K562 (cell line): ENCODE results near the gene B3GAT3. TPM values are rescaled to one million over a fixed set of nuclear protein-coding genes. Genes with fewer than 3 reads are reported as not detected.

Experiments used
- AFF1 ChIP-seq, 2 experiments: fragments of 450-650 bp; IDR thresholded peaks; 2 replicates each; pipeline ENCODE4 v1.6.1; 2018; ENCODE audit warnings: mild to moderate bottlenecking in 2 of 2, low read depth in 1 of 2; ENCODE audit not compliant: partially characterized antibody in 2 of 2
- ATF6 ChIP-seq: sonication (generic); formaldehyde crosslinking; IDR thresholded peaks from 2 replicates; pipeline ENCODE4 v1.4.0; 2020; ENCODE audit warnings: mild to moderate bottlenecking, missing genetic modification reagents
- EZH2 ChIP-seq: IDR thresholded peaks from 2 replicates; pipeline ENCODE4 v1.6.1; 2012; ENCODE audit warnings: low read depth, mild to moderate bottlenecking, inconsistent platforms, low read length, borderline replicate concordance
- FOXP1 ChIP-seq: sonication (generic); formaldehyde crosslinking; IDR thresholded peaks from 2 replicates; pipeline ENCODE4 v1.8.0; 2022; ENCODE audit warnings: mild to moderate bottlenecking, missing genetic modification reagents
- GABPB2 ChIP-seq: fragments of 250-450 bp; sonication (Bioruptor Pico); conservative IDR thresholded peaks from 2 replicates; pipeline ENCODE4 v1.5.1; 2021; ENCODE audit warnings: mild to moderate bottlenecking
- HIVEP1 ChIP-seq: fragments of 250-450 bp; sonication (Bioruptor Pico); IDR thresholded peaks from 2 replicates; pipeline ENCODE4 v1.4.0; 2020; ENCODE audit warnings: mild to moderate bottlenecking
- PKNOX1 ChIP-seq: fragments of 450-650 bp; IDR thresholded peaks from 2 replicates; pipeline ENCODE4 v1.6.1; 2016
- RBM25 ChIP-seq: fragments of 200-400 bp; formaldehyde crosslinking; IDR thresholded peaks from 2 replicates; pipeline ENCODE4 v1.6.1; 2018; ENCODE audit warnings: low read length, low read depth, moderate library complexity; ENCODE audit not compliant: severe bottlenecking
- TAF1 ChIP-seq: IDR thresholded peaks from 2 replicates; pipeline ENCODE4 v1.6.1; 2011; ENCODE audit warnings: mild to moderate bottlenecking, low read length, moderate library complexity; ENCODE audit not compliant: insufficient read depth, control insufficient read depth, severe bottlenecking; ENCODE audit errors: extremely low read depth
- TFAM ChIP-seq: fragments of 250-450 bp; sonication (Bioruptor Pico); conservative IDR thresholded peaks from 2 replicates; pipeline ENCODE4 v1.5.0; 2021; ENCODE audit warnings: mild to moderate bottlenecking, moderate library complexity
- ZNF140 ChIP-seq: fragments of 250-450 bp; sonication (Bioruptor Pico); IDR thresholded peaks from 2 replicates; pipeline ENCODE4 v1.8.0; 2021; ENCODE audit warnings: moderate library complexity, mild to moderate bottlenecking, inconsistent platforms
- ZNF609 ChIP-seq: sonication (generic); formaldehyde crosslinking; IDR thresholded peaks from 2 replicates; pipeline ENCODE4 v1.8.1; 2023; ENCODE audit warnings: missing genetic modification reagents, mild to moderate bottlenecking, borderline replicate concordance
- polyA plus RNA-seq, 8 experiments: library from polyadenylated mRNA; depleted of rRNA in 4 of 8; stranded (reverse) in 5 of 8; unstranded in 3 of 8; fragments of >200 nt; fragmentation: Nextera tagmentation in 2 of 8; fragmentation: Illumina TruSeq in 1 of 8; extraction: Ambion mirVana in 2 of 8; extraction: Trizol in 1 of 8; gene quantifications; 2 replicates each; pipeline versions ENCODE4 v1.2.1 to v1.2.3, GENCODE V29; 2011 to 2014; ENCODE audit warnings: inconsistent platforms in 1 of 8, missing spikeins in 1 of 8
- total RNA-seq, 7 experiments: library from RNA; depleted of rRNA in 6 of 7; stranded (reverse); fragments of >200 nt in 6 of 7; fragmentation: Illumina TruSeq in 2 of 7; extraction: Trizol in 2 of 7; gene quantifications; 2 replicates each; pipeline versions ENCODE4 v1.2.1 to v1.2.3, GENCODE V29; 2011 to 2021; ENCODE audit warnings: low replicate concordance in 1 of 7

Gene B3GAT3
- total and polyA plus RNA-seq, 9 of the 15 experiments (the other 6 are each of a cell fraction or from before 2014, with no cell fraction given) = 0.30 to 64.0 (median 21.4) TPM

- no peak for TF ChIP-seq ZNF609 (CRISPR knock-in tag)
- peak; percentile 69; the same call in 1 of the 2 replicates for TF ChIP-seq ATF6 (CRISPR knock-in tag)
- no peak for TF ChIP-seq GABPB2 (CRISPR knock-in tag)
- TF ChIP-seq RBM25 = peak; percentile 57
- peak; percentile 42 to 48 for TF ChIP-seq AFF1 (IDR thresholded peaks at IDR 0.05; ENCODE audit: low read depth in 1 of 2, partially characterized antibody in 2 of 2)
- no peak for TF ChIP-seq EZH2
- TF ChIP-seq TFAM (CRISPR knock-in tag) = no peak
- TF ChIP-seq HIVEP1 = no peak
- TF ChIP-seq ZNF140 = no peak
- TF ChIP-seq PKNOX1 = peak; percentile 64; the same call in 1 of the 2 replicates
- TF ChIP-seq TAF1 = peak; percentile 39
- peak; percentile 78; the same call in 1 of the 2 replicates for TF ChIP-seq FOXP1 (CRISPR knock-in tag)
These were observed 10.0 kb downstream of the B3GAT3 start (continued) for GRCh38 chr11:62611705-62612365.
